Liver (tissue), 5 donors: ENCODE results near the gene NME4. TPM values are rescaled to one million over a fixed set of nuclear protein-coding genes. Genes with fewer than 3 reads are reported as not detected.

Experiments
- polyA plus RNA-seq, 2 donors: library from polyadenylated mRNA; stranded (reverse) in 1 of 2; unstranded in 1 of 2; fragments of 200-250 nt in 1 of 2; fragments of >200 nt in 1 of 2; fragmentation: Nextera tagmentation in 1 of 2; extraction: Ambion mirVana in 1 of 2; gene quantifications; one replicate each; pipeline versions ENCODE4 v1.2.1 to v1.2.3, GENCODE V29; 2013 to 2015
- small RNA-seq: library from RNA; depleted of rRNA; stranded (forward); fragments of <200 nt; gene quantifications from one replicate; pipeline ENCODE3, GENCODE V24; 2014
- total RNA-seq, 2 donors: library from RNA; depleted of rRNA; stranded (reverse); fragments of >200 nt; gene quantifications; one replicate each; pipeline ENCODE4 v1.2.3, GENCODE V29; 2014
- donor health status: healthy.
- donor health status: healthy.
- donor health status: healthy.

NME4 gene
- total and polyA plus RNA-seq, 4 donors = 39.2 to 118 (median 83.9) TPM

Small RNA genes within 50 kb of the gene (small RNA-seq; reads per million reads assigned to genes)
- gene RF00019 = not detected

Other genes starting within 250 kb of the NME4 start
- 10 to 100 TPM in 1 of 2 donors, not detected in 1; 55.8 TPM for gene HBZ, start 244.6 kb upstream of the NME4 start, total RNA-seq
- not detected for gene HBZ, start 244.6 kb upstream of the NME4 start, polyA plus RNA-seq
- gene HBM, start 231.2 kb upstream of the NME4 start, total RNA-seq = 1,000 to 10,000 TPM in 1 of 2 donors, not detected in 1; 2,893 TPM
- under 1 TPM in 1 of 2 donors, not detected in 1; 0.28 TPM for gene HBM, start 231.2 kb upstream of the NME4 start, polyA plus RNA-seq
- over 10,000 TPM in 1 of 2 donors, 1 to 10 TPM in 1; 2.8 to 36,951 TPM for gene HBA2, start 224.3 kb upstream of the NME4 start, total RNA-seq
- gene HBA2, start 224.3 kb upstream of the NME4 start, polyA plus RNA-seq = 10 to 100 TPM; 15.5 to 76.5 TPM
- over 10,000 TPM in 1 of 2 donors, 1 to 10 TPM in 1; 3.5 to 19,034 TPM for gene HBA1, start 220.5 kb upstream of the NME4 start, total RNA-seq
- 10 to 100 TPM; 18.5 to 41.6 TPM for gene HBA1, start 220.5 kb upstream of the NME4 start, polyA plus RNA-seq
- gene HBQ1, start 216.7 kb upstream of the NME4 start, total RNA-seq = 10 to 100 TPM in 1 of 2 donors, not detected in 1; 50.9 TPM
- gene HBQ1, start 216.7 kb upstream of the NME4 start, polyA plus RNA-seq = not detected
- 10 to 100 TPM; 19.5 to 34.3 TPM for gene LUC7L, start 167.8 kb upstream of the NME4 start, total RNA-seq
- 10 to 100 TPM; 11.5 to 19.8 TPM for gene LUC7L, start 167.8 kb upstream of the NME4 start, polyA plus RNA-seq
- gene FAM234A, start 162.4 kb upstream of the NME4 start, total RNA-seq = 10 to 100 TPM; 26.6 to 29.0 TPM
- gene FAM234A, start 162.4 kb upstream of the NME4 start, polyA plus RNA-seq = 10 to 100 TPM; 24.1 to 39.7 TPM
- gene RGS11, start 121.3 kb upstream of the NME4 start, total RNA-seq = 1 to 10 TPM in 1 of 2 donors, not detected in 1; 1.6 TPM
- gene RGS11, start 121.3 kb upstream of the NME4 start, polyA plus RNA-seq = under 1 TPM; 0.51 to 0.77 TPM
- gene ARHGDIG, start 116.6 kb upstream of the NME4 start, total RNA-seq = under 1 TPM in 1 of 2 donors, not detected in 1; 0.08 TPM
- not detected for gene ARHGDIG, start 116.6 kb upstream of the NME4 start, polyA plus RNA-seq
- under 1 TPM in 1 of 2 donors, not detected in 1; 0.09 TPM for gene PDIA2, start 114.0 kb upstream of the NME4 start, total RNA-seq
- gene PDIA2, start 114.0 kb upstream of the NME4 start, polyA plus RNA-seq = under 1 TPM in 1 of 2 donors, not detected in 1; 0.03 TPM
- gene AXIN1, start 44.5 kb upstream of the NME4 start, total RNA-seq = 10 to 100 TPM in 1 of 2 donors, 1 to 10 TPM in 1; 9.4 to 10.3 TPM
- gene AXIN1, start 44.5 kb upstream of the NME4 start, polyA plus RNA-seq = 1 to 10 TPM; 2.0 to 6.5 TPM
- gene MRPL28, start 26.7 kb upstream of the NME4 start, total RNA-seq = 10 to 100 TPM; 28.3 to 41.5 TPM
- 10 to 100 TPM; 58.6 to 63.4 TPM for gene MRPL28, start 26.7 kb upstream of the NME4 start, polyA plus RNA-seq
- 10 to 100 TPM; 34.4 to 41.7 TPM for gene PGAP6, start 15.2 kb upstream of the NME4 start, total RNA-seq
- gene PGAP6, start 15.2 kb upstream of the NME4 start, polyA plus RNA-seq = 10 to 100 TPM; 18.9 to 50.5 TPM
- 100 to 1,000 TPM in 1 of 2 donors, 10 to 100 TPM in 1; 42.2 to 119 TPM for gene DECR2, start 4.7 kb downstream of the NME4 start, total RNA-seq
- gene DECR2, start 4.7 kb downstream of the NME4 start, polyA plus RNA-seq = 100 to 1,000 TPM; 133 to 210 TPM
- 10 to 100 TPM in 1 of 2 donors, 1 to 10 TPM in 1; 8.8 to 29.4 TPM for gene RAB11FIP3, start 28.4 kb downstream of the NME4 start, total RNA-seq
- gene RAB11FIP3, start 28.4 kb downstream of the NME4 start, polyA plus RNA-seq = 10 to 100 TPM in 1 of 2 donors, 1 to 10 TPM in 1; 3.5 to 22.6 TPM
- 10 to 100 TPM; 26.2 to 37.2 TPM for gene CAPN15, start 130.5 kb downstream of the NME4 start, total RNA-seq
- 10 to 100 TPM in 1 of 2 donors, 1 to 10 TPM in 1; 5.9 to 17.0 TPM for gene CAPN15, start 130.5 kb downstream of the NME4 start, polyA plus RNA-seq
- gene PRR35, start 163.2 kb downstream of the NME4 start, total RNA-seq = not detected
- gene PRR35, start 163.2 kb downstream of the NME4 start, polyA plus RNA-seq = not detected
- 1 to 10 TPM in 1 of 2 donors, under 1 TPM in 1; 0.25 to 7.0 TPM for gene NHLRC4, start 169.8 kb downstream of the NME4 start, total RNA-seq
- under 1 TPM in 1 of 2 donors, not detected in 1; 0.17 TPM for gene NHLRC4, start 169.8 kb downstream of the NME4 start, polyA plus RNA-seq
- gene PIGQ, start 172.8 kb downstream of the NME4 start, total RNA-seq = 100 to 1,000 TPM in 1 of 2 donors, 10 to 100 TPM in 1; 16.8 to 144 TPM
- gene PIGQ, start 172.8 kb downstream of the NME4 start, polyA plus RNA-seq = 10 to 100 TPM; 18.9 to 22.4 TPM
- 10 to 100 TPM in 1 of 2 donors, 1 to 10 TPM in 1; 7.7 to 11.0 TPM for gene RAB40C, start 192.9 kb downstream of the NME4 start, total RNA-seq
- gene RAB40C, start 192.9 kb downstream of the NME4 start, polyA plus RNA-seq = 10 to 100 TPM in 1 of 2 donors, 1 to 10 TPM in 1; 6.1 to 10.7 TPM
- gene WFIKKN1, start 233.8 kb downstream of the NME4 start, total RNA-seq = 1 to 10 TPM in 1 of 2 donors, under 1 TPM in 1; 0.67 to 1.2 TPM
- under 1 TPM; 0.19 to 0.24 TPM for gene WFIKKN1, start 233.8 kb downstream of the NME4 start, polyA plus RNA-seq
- gene METTL26, start 239.1 kb downstream of the NME4 start, total RNA-seq = 10 to 100 TPM; 26.3 to 28.1 TPM
- gene METTL26, start 239.1 kb downstream of the NME4 start, polyA plus RNA-seq = 10 to 100 TPM; 54.6 to 69.1 TPM
- 10 to 100 TPM; 16.3 to 45.5 TPM for gene MCRIP2, start 244.6 kb downstream of the NME4 start, total RNA-seq
- gene MCRIP2, start 244.6 kb downstream of the NME4 start, polyA plus RNA-seq = 10 to 100 TPM; 77.4 to 97.3 TPM